Motor neuron (in vitro differentiated cells): ENCODE measurements around the gene SNCA. TPM values are rescaled to one million over a fixed set of nuclear protein-coding genes. Genes with fewer than 3 reads are reported as not detected.

Source experiments
- ATAC-seq, 8 experiments: fragments of 200-7000 bp; cut with Tn5 transposase; replicated peaks in 6 of 8; 2 replicates each; pipeline ENCODE4 v1.8.0; 2021; ENCODE audit warnings: mild to moderate bottlenecking in 8 of 8, moderate library complexity in 8 of 8
- H3K27ac ChIP-seq, 2 donors: fragments of 250-450 bp; sonication (Bioruptor Pico); 2 replicates each; pipeline ENCODE4 v1.9.0; 2021; ENCODE audit warnings: antibody characterized with exemption in 2 of 2, mild to moderate bottlenecking in 2 of 2, moderate library complexity in 1 of 2
- H3K4me1 ChIP-seq, 2 donors: fragments of 250-450 bp; sonication (Bioruptor Pico); replicated peaks in 1 of 2; 2 replicates each; pipeline ENCODE4 v1.6.1; 2021; ENCODE audit warnings: antibody characterized with exemption in 2 of 2, mild to moderate bottlenecking in 2 of 2, moderate library complexity in 1 of 2
- H3K4me3 ChIP-seq, 5 donors: fragments of 250-450 bp; sonication (Bioruptor Pico); 2 replicates each; pipeline ENCODE4 v1.9.0; 2021; ENCODE audit warnings: antibody characterized with exemption in 5 of 5, mild to moderate bottlenecking in 5 of 5, moderate library complexity in 4 of 5
- WGBS, 10 experiments: fragments of 450-650 bp; shearing (Covaris generic); methylation state at CpG; one replicate each; pipeline ENCODE4 v1.0.0; 2022; 5-methylcytosine and 5-hydroxymethylcytosine counted together
- in situ Hi-C, 9 experiments: fragments of 400-800 bp; cut with MboI; loops; one replicate each; pipeline ENCODE4 v1.15.0; 2021; ENCODE audit warnings: low sequenced_read_pairs in 9 of 9, low pct_unique_long_range_greater_than_20kb in 2 of 9; ENCODE audit not compliant: unreplicated experiment in 9 of 9
- total RNA-seq, 8 experiments: library from RNA; unstranded; fragments of 300-600 nt; gene quantifications; 2 replicates each; pipeline versions ENCODE4 v1.2.3 to v1.2.4, GENCODE V29; 2022

Gene SNCA
- total RNA-seq, 8 experiments from 2014 or later: 0.73 to 118 (median 43.2) TPM

GRCh38 chr4:89708903-89709421 lies 128.0 kb downstream of the SNCA start:
- 20 to 100% (median 67%) methylated on average over 1 to 2 of the region's 2 CpGs; no CpG with 5 or more reads in 2 of the 10 experiments for WGBS, 10 experiments
- Histone ChIP-seq H3K27ac (no peak overlapping the region), H3K4me3 (no peak overlapping the region), H3K4me1 (peaks cover 0 to 11% of the 10 kb centered on the region in 2 donors)
- in situ Hi-C loops: no loop called here
- ATAC-seq: peak in 1 of 8 experiments; percentile 24

GRCh38 chr4:89707467-89707866 lies 129.5 kb downstream of the SNCA start:
- H3K27ac ChIP-seq: no peak overlapping the region
- peaks cover 0 to 11% of the 10 kb centered on the region in 2 donors for H3K4me1 ChIP-seq
- WGBS, 10 experiments: 44 to 100% (median 76%) methylated on average over 1 to 5 of the region's 5 CpGs; no CpG with 5 or more reads in 4 of the 10 experiments
- in situ Hi-C loops: no loop called here
- H3K4me3 ChIP-seq: no peak overlapping the region
- no peak for ATAC-seq

- Histone ChIP-seq H3K4me1 (peaks cover 0 to 11% of the 10 kb centered on the region in 2 donors), H3K4me3 (no peak overlapping the region), H3K27ac (no peak overlapping the region)
- ATAC-seq: no peak
- in situ Hi-C loops: no loop called here
- whole genome bisulfite sequencing, 10 experiments: 0 to 100% (median 85%) methylated on average over 1 to 2 of the region's 2 CpGs; no CpG with 5 or more reads in 2 of the 10 experiments
These were observed 132.1 kb downstream of the SNCA start for GRCh38 chr4:89704651-89705395.

GRCh38 chr4:89703829-89704590 lies 133.0 kb downstream of the SNCA start:
- Histone ChIP-seq H3K4me1 (peaks cover 0 to 11% of the 10 kb centered on the region in 2 donors), H3K4me3 (no peak overlapping the region), H3K27ac (no peak overlapping the region)
- peak in 3 of 8 experiments; percentile 24 to 91 (median 85) for ATAC-seq
- 9 to 90% (median 79%) methylated on average over 3 to 6 of the region's 6 CpGs; no CpG with 5 or more reads in 1 of the 10 experiments for WGBS, 10 experiments
- in situ Hi-C loops: no loop called here

GRCh38 chr4:89700766-89701423 lies 136.1 kb downstream of the SNCA start:
- Histone ChIP-seq H3K4me1 (no peaks in the 10 kb centered on the region), H3K27ac (no peak overlapping the region), H3K4me3 (no peak overlapping the region)
- in situ Hi-C loops: no loop called here
- ATAC-seq: no peak
- 44 to 100% (median 71%) methylated on average over 1 of the region's 1 CpG; no CpG with 5 or more reads in 4 of the 10 experiments for WGBS, 10 experiments

GRCh38 chr4:89685690-89686089 lies 151.3 kb downstream of the SNCA start:
- no peaks in the 10 kb centered on the region for H3K4me1 ChIP-seq
- no peak overlapping the region for H3K27ac ChIP-seq
- no peak overlapping the region for H3K4me3 ChIP-seq
- 50 to 100% (median 92%) methylated on average over 2 to 4 of the region's 4 CpGs for WGBS, 10 experiments
- ATAC-seq: no peak
- in situ Hi-C loops: no loop called here

GRCh38 chr4:89685277-89685676 lies 151.7 kb downstream of the SNCA start:
- in situ Hi-C loops: no loop called here
- WGBS, 10 experiments: 29 to 100% (median 75%) methylated on average over 1 of the region's 1 CpG; no CpG with 5 or more reads in 3 of the 10 experiments
- no peaks in the 10 kb centered on the region for H3K4me1 ChIP-seq
- H3K27ac ChIP-seq: no peak overlapping the region
- no peak overlapping the region for H3K4me3 ChIP-seq
- no peak for ATAC-seq

- 43 to 100% (median 94%) methylated on average over 1 of the region's 1 CpG; no CpG with 5 or more reads in 2 of the 10 experiments for WGBS, 10 experiments
- Histone ChIP-seq H3K27ac (no peak overlapping the region), H3K4me1 (no peaks in the 10 kb centered on the region), H3K4me3 (no peak overlapping the region)
- in situ Hi-C loops: no loop called here
- ATAC-seq: no peak
These were observed 152.4 kb downstream of the SNCA start for GRCh38 chr4:89684536-89684935.

GRCh38 chr4:89682808-89683207 lies 154.2 kb downstream of the SNCA start:
- ATAC-seq: no peak
- H3K4me1 ChIP-seq: no peaks in the 10 kb centered on the region
- no peak overlapping the region for H3K4me3 ChIP-seq
- H3K27ac ChIP-seq: no peak overlapping the region
- WGBS, 10 experiments: 21 to 100% (median 90%) methylated on average over 1 to 2 of the region's 2 CpGs; no CpG with 5 or more reads in 3 of the 10 experiments
- in situ Hi-C loops: no loop called here

GRCh38 chr4:89681671-89682070 lies 155.3 kb downstream of the SNCA start:
- Histone ChIP-seq H3K4me3 (no peak overlapping the region), H3K27ac (no peak overlapping the region), H3K4me1 (no peaks in the 10 kb centered on the region)
- 44 to 100% (median 88%) methylated on average over 1 of the region's 1 CpG for WGBS, 10 experiments
- no peak for ATAC-seq
- in situ Hi-C loops: no loop called here

- H3K4me3 ChIP-seq: no peak overlapping the region
These were observed 155.7 kb downstream of the SNCA start for GRCh38 chr4:89681219-89681618.

GRCh38 chr4:89674876-89675459 lies 162.0 kb downstream of the SNCA start:
- WGBS, 10 experiments: 37 to 100% (median 67%) methylated on average over 1 to 9 of the region's 9 CpGs; no CpG with 5 or more reads in 1 of the 10 experiments
- ATAC-seq: no peak
- in situ Hi-C loops: loop anchor here in 1 of 9 experiments (25.0 kb wide), 1 partner anchor 212 kb away; the partner anchor contains the start of gene MMRN1
- Histone ChIP-seq H3K27ac (no peak overlapping the region), H3K4me1 (no peaks in the 10 kb centered on the region), H3K4me3 (no peak overlapping the region)

More at GRCh38 chr4:89681219-89681618, 155.7 kb downstream of the SNCA start:
- H3K4me1 ChIP-seq: no peaks in the 10 kb centered on the region
- peak in 4 of 8 experiments; percentile 14 to 99 (median 92) for ATAC-seq
- in situ Hi-C loops: no loop called here
- H3K27ac ChIP-seq: no peak overlapping the region
- 57 to 100% (median 96%) methylated on average over 1 to 7 of the region's 8 CpGs; no CpG with 5 or more reads in 5 of the 10 experiments for WGBS, 10 experiments
